ENCODE data around the gene C3.
"Not testable (repeated sequence)": the region's sequence is repeated elsewhere in the genome, so short reads cannot be mapped to it uniquely, and the experiment has no call there.

C3 gene

DNA sequence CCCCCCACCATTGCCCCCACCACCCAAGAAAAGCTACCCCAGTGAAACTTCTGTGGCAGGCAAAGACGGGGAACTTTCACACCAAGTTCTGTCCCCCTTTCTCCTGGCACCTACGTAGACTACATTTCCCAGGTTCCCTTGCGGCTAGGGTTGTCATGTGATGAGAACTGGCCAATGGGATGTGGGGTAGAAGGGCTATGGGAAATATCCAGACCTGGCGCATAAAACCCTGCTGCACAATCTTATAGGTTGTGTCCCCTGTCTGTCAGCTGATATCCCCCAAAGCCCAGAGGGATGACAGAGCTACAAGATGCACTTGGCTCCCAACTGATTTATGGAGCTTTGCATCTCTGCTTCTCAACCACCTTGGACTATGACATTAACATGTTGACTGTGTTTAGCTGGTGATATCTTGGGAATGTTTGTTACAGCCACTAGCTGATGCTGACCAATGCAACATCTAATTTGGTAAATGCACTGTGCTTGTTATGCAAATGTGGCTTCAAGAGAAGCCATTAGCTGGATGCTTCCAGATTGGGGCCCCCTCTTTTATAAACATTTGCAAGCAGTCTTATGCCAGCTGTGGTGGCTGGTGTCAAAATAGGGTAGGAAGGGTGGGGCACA lies 40.7 kb upstream of the C3 start:
- Histone ChIP-seq H3K36me3 (ENCODE audit: control insufficient read depth, insufficient read depth, low read length) (peaks cover 47% of the 10 kb centered on the region), H3K27me3 (replicated peaks; ENCODE audit: control insufficient read depth, insufficient read depth, low read length, poor library complexity, severe bottlenecking) (no peaks in the 10 kb centered on the region), H3K27ac (ENCODE audit: insufficient read depth, low read length, poor library complexity, severe bottlenecking) (no peak overlapping the region), H3K4me3 (ENCODE audit: insufficient read depth, low read depth, low read length, poor library complexity, severe bottlenecking) (no peak overlapping the region), H3K4me1 (ENCODE audit: control insufficient read depth, insufficient read depth, low read length, poor library complexity, severe bottlenecking) (peaks cover 11% of the 10 kb centered on the region), H3K9me3 (ENCODE audit: control insufficient read depth, low read length) (no peaks in the 10 kb centered on the region)
- no peak for DNase-seq

DNA sequence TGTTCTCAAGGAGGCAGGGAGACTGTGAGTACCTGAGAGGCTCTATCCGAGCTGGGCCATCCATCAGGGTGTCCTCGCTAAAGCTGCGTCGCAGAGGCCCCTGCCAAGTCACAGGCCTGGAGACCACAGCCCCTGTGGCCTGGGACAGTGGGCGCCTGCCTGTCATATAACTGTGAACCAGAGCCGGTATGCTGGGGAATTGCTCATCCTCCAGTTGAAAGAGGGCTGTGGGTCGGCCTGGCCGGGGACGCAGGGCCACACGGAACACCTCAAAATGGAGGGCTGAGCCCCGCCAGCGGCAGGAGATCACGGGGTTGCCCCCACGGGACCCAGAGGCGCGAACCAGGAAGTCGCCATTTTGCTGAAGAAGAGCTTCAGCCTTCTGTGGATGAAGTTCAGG lies 40.2 kb upstream of the C3 start:
- Histone ChIP-seq H3K27ac (ENCODE audit: insufficient read depth, low read length, poor library complexity, severe bottlenecking) (no peak overlapping the region), H3K4me1 (ENCODE audit: control insufficient read depth, insufficient read depth, low read length, poor library complexity, severe bottlenecking) (peaks cover 5% of the 10 kb centered on the region), H3K27me3 (replicated peaks; ENCODE audit: control insufficient read depth, insufficient read depth, low read length, poor library complexity, severe bottlenecking) (no peaks in the 10 kb centered on the region), H3K4me3 (ENCODE audit: insufficient read depth, low read depth, low read length, poor library complexity, severe bottlenecking) (no peak overlapping the region), H3K36me3 (ENCODE audit: control insufficient read depth, insufficient read depth, low read length) (peaks cover 49% of the 10 kb centered on the region), H3K9me3 (ENCODE audit: control insufficient read depth, low read length) (no peaks in the 10 kb centered on the region)
- no peak for DNase-seq

DNA sequence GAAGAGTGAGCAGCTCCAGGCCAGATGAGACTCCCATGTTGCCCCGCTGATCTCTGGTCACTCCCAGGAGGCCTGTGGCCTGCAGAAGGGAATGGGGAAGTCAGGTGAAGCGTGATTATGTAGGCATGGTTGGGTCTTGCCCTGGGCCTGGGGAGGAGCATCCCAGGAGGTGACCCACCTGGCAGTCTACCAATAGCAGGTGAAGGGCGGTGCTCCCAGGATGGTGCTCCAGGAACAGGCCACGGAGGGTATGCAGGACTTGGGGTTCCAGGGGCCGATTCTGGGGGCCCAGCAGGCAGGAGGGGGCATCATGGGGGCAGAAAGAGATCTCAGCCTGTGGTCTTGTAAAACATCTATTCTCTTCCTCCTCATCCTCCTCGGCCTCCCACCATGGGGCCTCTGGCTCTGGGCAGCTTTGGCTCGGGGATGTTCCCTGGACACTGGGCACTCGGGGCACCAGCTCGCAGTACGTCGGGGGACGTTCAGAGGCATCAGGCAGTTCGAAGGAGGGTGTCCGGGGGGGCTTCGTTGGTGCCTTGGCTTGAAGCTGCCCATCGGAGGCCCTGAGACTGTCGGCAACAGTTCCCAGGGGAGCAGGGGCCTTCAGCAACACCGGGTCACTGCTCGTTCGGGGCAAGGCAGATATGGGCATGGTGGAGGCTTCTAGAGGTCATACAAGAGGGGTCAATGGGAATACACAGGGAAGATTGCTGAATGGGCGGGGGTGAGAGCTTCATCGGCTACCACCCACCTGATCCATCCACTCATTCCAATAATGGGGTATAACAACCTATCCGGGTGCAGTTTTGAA lies 34.4 kb upstream of the C3 start:
- H3K36me3 ChIP-seq (ENCODE audit: control insufficient read depth, insufficient read depth, low read length): peaks cover 65% of the 10 kb centered on the region
- H3K9me3 ChIP-seq (ENCODE audit: control insufficient read depth, low read length): no peaks in the 10 kb centered on the region
- H3K4me1 ChIP-seq (ENCODE audit: control insufficient read depth, insufficient read depth, low read length, poor library complexity, severe bottlenecking): no peaks in the 10 kb centered on the region
- DNase-seq: no peak
- H3K27ac ChIP-seq (ENCODE audit: insufficient read depth, low read length, poor library complexity, severe bottlenecking): no peak overlapping the region
- no peak overlapping the region for H3K4me3 ChIP-seq (ENCODE audit: insufficient read depth, low read depth, low read length, poor library complexity, severe bottlenecking)
- H3K27me3 ChIP-seq (replicated peaks; ENCODE audit: control insufficient read depth, insufficient read depth, low read length, poor library complexity, severe bottlenecking): no peaks in the 10 kb centered on the region

DNA sequence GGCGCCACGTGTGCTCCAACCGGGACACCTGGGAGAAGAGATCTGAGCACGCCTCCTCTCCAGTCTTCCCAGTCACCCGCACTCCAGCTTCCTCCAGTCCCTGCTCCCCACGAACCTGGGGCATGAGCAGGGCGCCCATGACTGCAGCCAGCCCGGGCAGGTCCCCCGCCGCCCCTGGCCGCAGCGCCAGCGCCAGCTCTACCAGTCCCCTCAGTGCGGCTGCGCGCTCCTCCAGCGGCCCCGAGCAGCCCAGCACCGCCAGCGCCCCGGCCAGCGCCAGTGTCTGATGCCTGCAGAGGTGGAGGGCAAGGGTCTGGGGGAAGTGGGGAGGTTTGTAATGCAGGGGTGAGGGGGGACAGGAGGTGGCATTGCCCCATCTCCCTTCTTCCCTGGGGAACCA lies 33.7 kb upstream of the C3 start:
- H3K27me3 ChIP-seq (replicated peaks; ENCODE audit: control insufficient read depth, insufficient read depth, low read length, poor library complexity, severe bottlenecking): no peaks in the 10 kb centered on the region
- DNase-seq: no peak
- no peaks in the 10 kb centered on the region for H3K4me1 ChIP-seq (ENCODE audit: control insufficient read depth, insufficient read depth, low read length, poor library complexity, severe bottlenecking)
- H3K9me3 ChIP-seq (ENCODE audit: control insufficient read depth, low read length): no peaks in the 10 kb centered on the region
- no peak overlapping the region for H3K27ac ChIP-seq (ENCODE audit: insufficient read depth, low read length, poor library complexity, severe bottlenecking)
- no peak overlapping the region for H3K4me3 ChIP-seq (ENCODE audit: insufficient read depth, low read depth, low read length, poor library complexity, severe bottlenecking)
- H3K36me3 ChIP-seq (ENCODE audit: control insufficient read depth, insufficient read depth, low read length): peaks cover 63% of the 10 kb centered on the region

DNA sequence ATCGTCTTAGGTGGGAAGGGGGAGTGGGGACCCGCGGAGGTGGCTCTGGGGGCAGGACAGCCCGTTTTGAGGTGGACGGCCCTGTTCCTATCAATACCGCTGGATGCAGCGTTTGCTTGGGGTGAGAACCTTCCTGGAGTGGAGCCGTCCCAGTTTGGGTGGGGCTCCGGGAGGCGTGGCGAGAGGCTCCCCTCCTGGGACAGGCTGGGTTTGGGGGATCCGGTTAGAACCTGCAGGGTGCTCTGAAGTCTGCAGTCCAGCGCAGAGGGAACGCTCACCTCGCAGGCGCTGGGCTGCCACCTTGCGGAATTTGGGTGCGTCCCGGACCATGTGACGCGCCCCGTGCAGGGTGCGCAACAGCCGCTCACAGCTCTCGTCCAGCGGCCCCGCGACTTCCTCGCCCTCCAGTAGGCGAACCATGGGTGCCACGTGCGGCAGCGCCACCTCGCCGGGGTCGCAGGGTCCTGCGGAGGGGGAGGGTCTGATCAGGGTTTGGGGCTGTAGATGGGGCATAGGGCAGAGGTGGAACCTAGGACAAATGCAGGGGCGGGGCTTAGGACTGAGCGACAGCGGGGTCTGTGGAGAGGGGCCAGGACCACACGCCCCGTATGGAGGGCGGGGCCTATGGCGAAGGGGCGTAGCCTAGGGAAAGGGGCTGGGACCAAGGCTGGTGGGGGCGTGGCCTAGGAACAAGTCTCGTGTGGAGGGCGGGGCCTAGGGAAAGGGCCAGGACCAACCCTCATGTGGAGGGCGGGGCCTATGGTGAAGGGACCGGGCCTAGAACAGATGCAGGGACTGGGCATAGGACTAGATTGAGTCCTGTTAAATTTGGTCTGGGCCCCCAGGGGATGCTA lies 33.0 kb upstream of the C3 start:
- Histone ChIP-seq H3K27ac (ENCODE audit: insufficient read depth, low read length, poor library complexity, severe bottlenecking) (peak overlapping the region; percentile 42), H3K4me3 (ENCODE audit: insufficient read depth, low read depth, low read length, poor library complexity, severe bottlenecking) (peak overlapping the region; percentile 34), H3K9me3 (ENCODE audit: control insufficient read depth, low read length) (no peaks in the 10 kb centered on the region), H3K4me1 (ENCODE audit: control insufficient read depth, insufficient read depth, low read length, poor library complexity, severe bottlenecking) (no peaks in the 10 kb centered on the region), H3K36me3 (ENCODE audit: control insufficient read depth, insufficient read depth, low read length) (peaks cover 60% of the 10 kb centered on the region), H3K27me3 (replicated peaks; ENCODE audit: control insufficient read depth, insufficient read depth, low read length, poor library complexity, severe bottlenecking) (no peaks in the 10 kb centered on the region)
- DNase-seq: peak; percentile 59 to 73 (median 69)

DNA sequence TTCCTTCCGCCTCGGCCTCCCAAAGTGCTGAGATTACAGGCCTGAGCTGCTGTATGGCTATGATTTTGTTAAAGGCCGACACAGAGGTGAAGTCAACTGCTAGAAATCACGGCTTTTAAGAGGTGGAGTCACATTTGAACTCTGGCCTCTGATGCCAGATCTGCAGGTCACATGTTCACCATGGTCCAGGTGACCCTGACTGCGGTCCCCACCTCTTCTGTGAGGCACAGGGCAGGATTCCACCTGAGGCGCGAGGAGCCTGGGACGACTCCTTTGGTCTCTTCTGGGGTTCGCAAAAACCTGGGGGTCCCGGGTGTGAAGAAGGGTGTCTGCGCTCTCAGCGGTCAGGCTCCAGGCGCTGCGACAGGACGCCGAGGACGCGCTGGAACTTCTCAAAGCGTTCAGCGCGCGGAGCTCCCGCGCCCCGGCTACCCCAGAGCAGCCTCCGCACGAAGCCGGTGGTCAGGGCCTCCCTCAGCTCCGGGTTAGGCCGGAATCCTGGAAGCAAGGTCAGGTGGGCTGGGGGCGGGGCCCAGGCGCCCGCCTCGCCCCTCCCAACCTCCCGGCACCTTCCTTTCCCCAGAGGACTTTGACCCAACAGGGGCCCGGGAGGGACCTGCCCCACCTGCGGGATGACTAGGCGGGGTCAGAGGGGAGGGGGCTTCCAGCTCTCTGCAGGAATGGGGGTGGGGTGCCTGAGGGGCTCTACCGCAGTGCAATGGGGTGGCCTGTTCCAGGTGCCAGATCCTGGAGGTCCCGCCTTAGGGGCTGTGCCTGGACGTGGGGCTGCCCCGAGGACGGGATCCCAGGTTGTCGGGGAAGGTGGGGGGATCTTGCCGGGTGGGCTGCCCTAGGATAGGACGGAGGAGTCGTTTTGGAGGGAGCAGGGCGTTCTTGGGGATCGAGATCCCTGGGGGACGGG lies 32.1 kb upstream of the C3 start:
- no peaks in the 10 kb centered on the region for H3K4me1 ChIP-seq (ENCODE audit: control insufficient read depth, insufficient read depth, low read length, poor library complexity, severe bottlenecking)
- no peak for DNase-seq
- peaks cover 64% of the 10 kb centered on the region for H3K36me3 ChIP-seq (ENCODE audit: control insufficient read depth, insufficient read depth, low read length)
- H3K4me3 ChIP-seq (ENCODE audit: insufficient read depth, low read depth, low read length, poor library complexity, severe bottlenecking): no peak overlapping the region
- no peak overlapping the region for H3K27ac ChIP-seq (ENCODE audit: insufficient read depth, low read length, poor library complexity, severe bottlenecking)
- H3K9me3 ChIP-seq (ENCODE audit: control insufficient read depth, low read length): no peaks in the 10 kb centered on the region
- H3K27me3 ChIP-seq (replicated peaks; ENCODE audit: control insufficient read depth, insufficient read depth, low read length, poor library complexity, severe bottlenecking): no peaks in the 10 kb centered on the region

DNA sequence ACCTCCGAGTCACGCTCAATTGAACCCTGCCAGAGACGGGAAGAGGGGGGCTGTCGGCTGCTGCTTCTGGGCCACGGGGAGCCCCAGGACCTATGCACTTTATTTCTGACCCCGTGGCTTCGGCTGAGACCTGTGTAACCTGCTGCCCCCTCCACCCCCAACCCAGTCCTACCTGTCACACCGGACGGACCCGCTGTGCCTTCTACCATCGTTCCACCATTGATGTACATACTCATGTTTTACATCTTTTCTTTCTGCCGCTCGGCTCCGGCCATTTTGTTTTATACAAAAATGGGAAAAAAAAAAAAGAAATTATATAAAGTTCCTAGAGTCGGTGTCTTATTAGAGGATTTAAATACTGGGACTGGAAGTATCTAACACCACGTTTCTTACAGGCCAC lies 30.7 kb upstream of the C3 start:
- Histone ChIP-seq H3K27me3 (replicated peaks; ENCODE audit: control insufficient read depth, insufficient read depth, low read length, poor library complexity, severe bottlenecking) (no peaks in the 10 kb centered on the region), H3K36me3 (ENCODE audit: control insufficient read depth, insufficient read depth, low read length) (peaks cover 71% of the 10 kb centered on the region), H3K4me1 (ENCODE audit: control insufficient read depth, insufficient read depth, low read length, poor library complexity, severe bottlenecking) (no peaks in the 10 kb centered on the region), H3K4me3 (ENCODE audit: insufficient read depth, low read depth, low read length, poor library complexity, severe bottlenecking) (no peak overlapping the region), H3K9me3 (ENCODE audit: control insufficient read depth, low read length) (no peaks in the 10 kb centered on the region), H3K27ac (ENCODE audit: insufficient read depth, low read length, poor library complexity, severe bottlenecking) (no peak overlapping the region)
- DNase-seq: no peak

DNA sequence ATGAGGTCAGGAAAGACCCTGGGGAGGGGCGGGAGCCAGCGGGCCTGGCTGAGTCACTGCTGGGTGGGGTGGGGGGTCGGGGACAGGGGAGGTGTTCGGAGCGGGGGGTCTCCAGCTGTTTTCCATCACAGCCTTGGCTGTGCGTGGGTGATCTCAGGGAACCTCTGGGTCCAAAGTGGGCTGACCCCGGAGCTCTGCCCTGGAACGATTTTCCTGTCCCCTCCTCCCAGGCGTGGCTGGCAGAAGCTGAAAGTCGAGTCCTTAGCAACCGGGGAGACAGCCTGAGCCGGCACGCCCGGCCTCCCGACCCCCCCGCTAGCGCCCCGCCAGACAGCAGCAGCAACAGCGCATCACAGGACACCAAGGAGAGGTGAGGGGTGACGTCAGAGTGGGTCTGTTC lies 29.6 kb upstream of the C3 start:
- Histone ChIP-seq H3K4me3 (ENCODE audit: insufficient read depth, low read depth, low read length, poor library complexity, severe bottlenecking) (no peak overlapping the region), H3K9me3 (ENCODE audit: control insufficient read depth, low read length) (no peaks in the 10 kb centered on the region), H3K27ac (ENCODE audit: insufficient read depth, low read length, poor library complexity, severe bottlenecking) (no peak overlapping the region), H3K36me3 (ENCODE audit: control insufficient read depth, insufficient read depth, low read length) (peaks cover 73% of the 10 kb centered on the region), H3K4me1 (ENCODE audit: control insufficient read depth, insufficient read depth, low read length, poor library complexity, severe bottlenecking) (no peaks in the 10 kb centered on the region), H3K27me3 (replicated peaks; ENCODE audit: control insufficient read depth, insufficient read depth, low read length, poor library complexity, severe bottlenecking) (no peaks in the 10 kb centered on the region)
- DNase-seq: no peak

DNA sequence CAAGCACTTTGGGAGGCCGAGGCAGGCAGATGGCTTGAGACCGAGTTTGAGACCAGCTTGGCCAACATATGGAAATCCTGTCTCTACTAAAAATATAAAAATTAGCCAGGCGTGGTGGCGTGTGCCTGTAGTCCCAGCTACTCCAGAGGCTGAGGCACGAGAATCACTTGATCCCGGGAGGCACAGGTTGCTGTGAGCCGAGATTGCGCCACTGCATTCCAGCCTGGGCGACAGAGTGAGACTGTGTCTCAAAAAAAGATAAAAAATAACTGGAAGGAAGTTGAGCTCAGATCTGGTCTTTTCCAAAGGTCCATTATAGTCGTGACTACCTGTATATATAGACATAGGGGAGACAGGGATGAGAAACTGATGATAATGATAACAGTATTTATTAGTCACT lies 28.1 kb upstream of the C3 start:
- not testable (repeated sequence) for H3K4me3 ChIP-seq (ENCODE audit: insufficient read depth, low read depth, low read length, poor library complexity, severe bottlenecking); H3K4me1 ChIP-seq (ENCODE audit: control insufficient read depth, insufficient read depth, low read length, poor library complexity, severe bottlenecking); H3K27me3 ChIP-seq (replicated peaks; ENCODE audit: control insufficient read depth, insufficient read depth, low read length, poor library complexity, severe bottlenecking); DNase-seq; H3K27ac ChIP-seq (ENCODE audit: insufficient read depth, low read length, poor library complexity, severe bottlenecking); H3K9me3 ChIP-seq (ENCODE audit: control insufficient read depth, low read length)
- H3K36me3 ChIP-seq (ENCODE audit: control insufficient read depth, insufficient read depth, low read length): peaks cover 60% of the 10 kb centered on the region

Data from effector memory CD4-positive, alpha-beta T cell (primary cell).